GM19025 (cell line): Measurements from ENCODE around the gene TMEM212.

Source experiments
- ATAC-seq: cut with Tn5 transposase; IDR thresholded peaks from one replicate; pipeline ENCODE4 v1.9.1; 2021; ENCODE audit warnings: mild to moderate bottlenecking, low read depth, moderate library complexity; ENCODE audit not compliant: unreplicated experiment

Gene TMEM212

GRCh38 chr3:171832989-171833388 lies 10.2 kb upstream of the TMEM212 start:
- ATAC-seq: no peak

GRCh38 chr3:171833789-171834460 lies 9.2 kb upstream of the TMEM212 start:
- no peak for ATAC-seq

GRCh38 chr3:171834461-171834801 lies 8.7 kb upstream of the TMEM212 start:
- ATAC-seq: no peak

GRCh38 chr3:171835116-171835515 lies 8.0 kb upstream of the TMEM212 start:
- ATAC-seq: no peak

- no peak for ATAC-seq
Observed at GRCh38 chr3:171835613-171836012, 7.5 kb upstream of the TMEM212 start.

- no peak for ATAC-seq
Observed at GRCh38 chr3:171836855-171837254, 6.3 kb upstream of the TMEM212 start.

GRCh38 chr3:171837698-171838097 lies 5.5 kb upstream of the TMEM212 start:
- ATAC-seq: no peak

- no peak for ATAC-seq
Observed at GRCh38 chr3:171838218-171838720, 4.9 kb upstream of the TMEM212 start.

- no peak for ATAC-seq
Observed at GRCh38 chr3:171839270-171839669, 3.9 kb upstream of the TMEM212 start.

- no peak for ATAC-seq
Observed at GRCh38 chr3:171840445-171840810, 2.7 kb upstream of the TMEM212 start.

GRCh38 chr3:171840811-171841619 lies 2.1 kb upstream of the TMEM212 start:
- ATAC-seq: no peak

- ATAC-seq: no peak
Observed at GRCh38 chr3:171841620-171842000, 1.5 kb upstream of the TMEM212 start.

GRCh38 chr3:171844873-171845272 lies 1.7 kb downstream of the TMEM212 start:
- no peak for ATAC-seq

- ATAC-seq: no peak
Observed at GRCh38 chr3:171845481-171846284, 2.5 kb downstream of the TMEM212 start.

- ATAC-seq: peak; percentile 93
Observed at GRCh38 chr3:171846597-171846996, 3.4 kb downstream of the TMEM212 start.

- no peak for ATAC-seq
Observed at GRCh38 chr3:171847133-171847532, 4.0 kb downstream of the TMEM212 start.

- no peak for ATAC-seq
Observed at GRCh38 chr3:171847595-171848259, 4.6 kb downstream of the TMEM212 start.

- no peak for ATAC-seq
Observed at GRCh38 chr3:171849617-171850319, 6.6 kb downstream of the TMEM212 start.

- ATAC-seq: no peak
Observed at GRCh38 chr3:171850320-171850959, 7.3 kb downstream of the TMEM212 start.
